H1 (cell line): ENCODE results near the gene DNAH1. TPM values are rescaled to one million over a fixed set of nuclear protein-coding genes. Genes with fewer than 3 reads are reported as not detected.

Source experiments
- ASH2L ChIP-seq: fragments of 200-600, 300-600 bp; sonication (generic); IDR thresholded peaks from one replicate; pipeline ENCODE4 v1.7.1; 2017; ENCODE audit warnings: low read length
- BACH1 ChIP-seq: IDR thresholded peaks from 2 replicates; pipeline ENCODE4 v1.6.1; 2012; ENCODE audit warnings: low read length, improper control_type of control experiment
- CHD1 ChIP-seq: IDR thresholded peaks from 2 replicates; pipeline ENCODE4 v1.6.1; 2012; ENCODE audit warnings: low read depth, low read length, improper control_type of control experiment
- CTBP2 ChIP-seq: IDR thresholded peaks from 2 replicates; pipeline ENCODE4 v1.7.0; 2011; ENCODE audit warnings: borderline replicate concordance, mild to moderate bottlenecking, moderate library complexity, mixed read lengths, low read length; ENCODE audit not compliant: insufficient read depth, insufficient read length
- GTF2F1 ChIP-seq: IDR thresholded peaks from 2 replicates; pipeline ENCODE4 v1.6.1; 2012; ENCODE audit warnings: low read depth, low read length, improper control_type of control experiment, borderline replicate concordance
- JUND ChIP-seq: IDR thresholded peaks from 2 replicates; pipeline ENCODE4 v1.6.1; 2011; ENCODE audit warnings: mild to moderate bottlenecking, improper control_type of control experiment, low read length
- MAFK ChIP-seq: IDR thresholded peaks from 2 replicates; pipeline ENCODE4 v1.6.1; 2012; ENCODE audit warnings: low read depth, mild to moderate bottlenecking, improper control_type of control experiment, low read length
- POLR2AphosphoS5 ChIP-seq: IDR thresholded peaks from 2 replicates; pipeline ENCODE4 v1.6.1; 2011; ENCODE audit warnings: low read depth, low read length
- SIRT6 ChIP-seq: IDR thresholded peaks from one replicate; pipeline ENCODE4 v1.7.1; 2012; ENCODE audit warnings: low read length, inconsistent platforms
- SIX5 ChIP-seq: IDR thresholded peaks from 2 replicates; pipeline ENCODE4 v1.6.1; 2011; ENCODE audit warnings: mild to moderate bottlenecking, low read depth, low read length
- SP2 ChIP-seq: IDR thresholded peaks from 2 replicates; pipeline ENCODE4 v1.6.1; 2012; ENCODE audit warnings: mild to moderate bottlenecking, low read length, inconsistent platforms
- polyA plus RNA-seq, 7 experiments: library from polyadenylated mRNA; depleted of rRNA in 3 of 7; stranded (reverse) in 5 of 7; unstranded in 2 of 7; fragments of >200 nt in 5 of 7; fragments of 200-250 nt in 2 of 7; gene quantifications; 1 replicate in 5 of 7; 2 replicates in 1 of 7; 4 replicates in 1 of 7; pipeline versions ENCODE4 v1.2.1 to v1.2.3, GENCODE V29; 2011 to 2013; ENCODE audit warnings: missing spikeins in 2 of 7, mixed read lengths in 2 of 7
- total RNA-seq: library from RNA; stranded (reverse); fragmentation: NEBNext Ultra II Directional; extraction: Animal tissue kit (Norgen Biotek cat#: 25700); gene quantifications from 2 replicates; pipeline ENCODE4 v1.2.1, GENCODE V29; 2021
- TF ChIP-seq, protein P1 (sequence below): fragments of 300-600 bp; sonication (generic); IDR thresholded peaks from 2 replicates; pipeline ENCODE4 v1.7.1; 2012; ENCODE audit warnings: low read length, moderate library complexity, mild to moderate bottlenecking, inconsistent platforms; ENCODE audit not compliant: insufficient replicate concordance

The DNAH1 gene
- total and polyA plus RNA-seq, 2 of the 8 experiments (the other 6 are each of a cell fraction or from before 2014, with no cell fraction given): 1.0 to 1.5 TPM

DNA sequence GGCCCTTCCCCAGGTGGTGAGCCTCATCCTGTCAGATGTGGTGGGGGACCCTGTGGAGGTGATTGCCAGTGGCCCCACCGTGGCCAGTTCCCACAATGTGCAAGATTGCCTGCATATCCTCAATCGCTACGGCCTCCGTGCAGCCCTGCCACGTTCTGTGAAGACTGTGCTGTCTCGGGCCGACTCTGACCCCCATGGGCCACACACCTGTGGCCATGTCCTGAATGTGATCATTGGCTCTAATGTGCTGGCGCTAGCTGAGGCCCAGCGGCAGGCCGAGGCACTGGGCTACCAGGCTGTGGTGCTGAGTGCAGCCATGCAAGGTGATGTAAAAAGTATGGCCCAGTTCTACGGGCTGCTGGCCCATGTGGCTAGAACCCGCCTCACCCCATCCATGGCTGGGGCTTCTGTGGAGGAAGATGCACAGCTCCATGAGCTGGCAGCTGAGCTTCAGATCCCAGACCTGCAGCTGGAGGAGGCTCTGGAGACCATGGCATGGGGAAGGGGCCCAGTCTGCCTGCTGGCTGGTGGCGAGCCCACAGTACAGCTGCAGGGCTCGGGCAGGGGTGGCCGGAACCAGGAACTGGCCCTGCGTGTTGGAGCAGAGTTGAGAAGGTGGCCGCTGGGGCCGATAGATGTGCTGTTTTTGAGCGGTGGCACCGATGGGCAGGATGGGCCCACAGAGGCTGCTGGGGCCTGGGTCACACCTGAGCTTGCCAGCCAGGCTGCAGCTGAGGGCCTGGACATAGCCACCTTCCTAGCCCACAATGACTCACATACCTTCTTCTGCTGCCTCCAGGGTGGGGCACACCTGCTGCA is 23.7 kb upstream of the DNAH1 start (continued):
- TF ChIP-seq, protein P1, sequence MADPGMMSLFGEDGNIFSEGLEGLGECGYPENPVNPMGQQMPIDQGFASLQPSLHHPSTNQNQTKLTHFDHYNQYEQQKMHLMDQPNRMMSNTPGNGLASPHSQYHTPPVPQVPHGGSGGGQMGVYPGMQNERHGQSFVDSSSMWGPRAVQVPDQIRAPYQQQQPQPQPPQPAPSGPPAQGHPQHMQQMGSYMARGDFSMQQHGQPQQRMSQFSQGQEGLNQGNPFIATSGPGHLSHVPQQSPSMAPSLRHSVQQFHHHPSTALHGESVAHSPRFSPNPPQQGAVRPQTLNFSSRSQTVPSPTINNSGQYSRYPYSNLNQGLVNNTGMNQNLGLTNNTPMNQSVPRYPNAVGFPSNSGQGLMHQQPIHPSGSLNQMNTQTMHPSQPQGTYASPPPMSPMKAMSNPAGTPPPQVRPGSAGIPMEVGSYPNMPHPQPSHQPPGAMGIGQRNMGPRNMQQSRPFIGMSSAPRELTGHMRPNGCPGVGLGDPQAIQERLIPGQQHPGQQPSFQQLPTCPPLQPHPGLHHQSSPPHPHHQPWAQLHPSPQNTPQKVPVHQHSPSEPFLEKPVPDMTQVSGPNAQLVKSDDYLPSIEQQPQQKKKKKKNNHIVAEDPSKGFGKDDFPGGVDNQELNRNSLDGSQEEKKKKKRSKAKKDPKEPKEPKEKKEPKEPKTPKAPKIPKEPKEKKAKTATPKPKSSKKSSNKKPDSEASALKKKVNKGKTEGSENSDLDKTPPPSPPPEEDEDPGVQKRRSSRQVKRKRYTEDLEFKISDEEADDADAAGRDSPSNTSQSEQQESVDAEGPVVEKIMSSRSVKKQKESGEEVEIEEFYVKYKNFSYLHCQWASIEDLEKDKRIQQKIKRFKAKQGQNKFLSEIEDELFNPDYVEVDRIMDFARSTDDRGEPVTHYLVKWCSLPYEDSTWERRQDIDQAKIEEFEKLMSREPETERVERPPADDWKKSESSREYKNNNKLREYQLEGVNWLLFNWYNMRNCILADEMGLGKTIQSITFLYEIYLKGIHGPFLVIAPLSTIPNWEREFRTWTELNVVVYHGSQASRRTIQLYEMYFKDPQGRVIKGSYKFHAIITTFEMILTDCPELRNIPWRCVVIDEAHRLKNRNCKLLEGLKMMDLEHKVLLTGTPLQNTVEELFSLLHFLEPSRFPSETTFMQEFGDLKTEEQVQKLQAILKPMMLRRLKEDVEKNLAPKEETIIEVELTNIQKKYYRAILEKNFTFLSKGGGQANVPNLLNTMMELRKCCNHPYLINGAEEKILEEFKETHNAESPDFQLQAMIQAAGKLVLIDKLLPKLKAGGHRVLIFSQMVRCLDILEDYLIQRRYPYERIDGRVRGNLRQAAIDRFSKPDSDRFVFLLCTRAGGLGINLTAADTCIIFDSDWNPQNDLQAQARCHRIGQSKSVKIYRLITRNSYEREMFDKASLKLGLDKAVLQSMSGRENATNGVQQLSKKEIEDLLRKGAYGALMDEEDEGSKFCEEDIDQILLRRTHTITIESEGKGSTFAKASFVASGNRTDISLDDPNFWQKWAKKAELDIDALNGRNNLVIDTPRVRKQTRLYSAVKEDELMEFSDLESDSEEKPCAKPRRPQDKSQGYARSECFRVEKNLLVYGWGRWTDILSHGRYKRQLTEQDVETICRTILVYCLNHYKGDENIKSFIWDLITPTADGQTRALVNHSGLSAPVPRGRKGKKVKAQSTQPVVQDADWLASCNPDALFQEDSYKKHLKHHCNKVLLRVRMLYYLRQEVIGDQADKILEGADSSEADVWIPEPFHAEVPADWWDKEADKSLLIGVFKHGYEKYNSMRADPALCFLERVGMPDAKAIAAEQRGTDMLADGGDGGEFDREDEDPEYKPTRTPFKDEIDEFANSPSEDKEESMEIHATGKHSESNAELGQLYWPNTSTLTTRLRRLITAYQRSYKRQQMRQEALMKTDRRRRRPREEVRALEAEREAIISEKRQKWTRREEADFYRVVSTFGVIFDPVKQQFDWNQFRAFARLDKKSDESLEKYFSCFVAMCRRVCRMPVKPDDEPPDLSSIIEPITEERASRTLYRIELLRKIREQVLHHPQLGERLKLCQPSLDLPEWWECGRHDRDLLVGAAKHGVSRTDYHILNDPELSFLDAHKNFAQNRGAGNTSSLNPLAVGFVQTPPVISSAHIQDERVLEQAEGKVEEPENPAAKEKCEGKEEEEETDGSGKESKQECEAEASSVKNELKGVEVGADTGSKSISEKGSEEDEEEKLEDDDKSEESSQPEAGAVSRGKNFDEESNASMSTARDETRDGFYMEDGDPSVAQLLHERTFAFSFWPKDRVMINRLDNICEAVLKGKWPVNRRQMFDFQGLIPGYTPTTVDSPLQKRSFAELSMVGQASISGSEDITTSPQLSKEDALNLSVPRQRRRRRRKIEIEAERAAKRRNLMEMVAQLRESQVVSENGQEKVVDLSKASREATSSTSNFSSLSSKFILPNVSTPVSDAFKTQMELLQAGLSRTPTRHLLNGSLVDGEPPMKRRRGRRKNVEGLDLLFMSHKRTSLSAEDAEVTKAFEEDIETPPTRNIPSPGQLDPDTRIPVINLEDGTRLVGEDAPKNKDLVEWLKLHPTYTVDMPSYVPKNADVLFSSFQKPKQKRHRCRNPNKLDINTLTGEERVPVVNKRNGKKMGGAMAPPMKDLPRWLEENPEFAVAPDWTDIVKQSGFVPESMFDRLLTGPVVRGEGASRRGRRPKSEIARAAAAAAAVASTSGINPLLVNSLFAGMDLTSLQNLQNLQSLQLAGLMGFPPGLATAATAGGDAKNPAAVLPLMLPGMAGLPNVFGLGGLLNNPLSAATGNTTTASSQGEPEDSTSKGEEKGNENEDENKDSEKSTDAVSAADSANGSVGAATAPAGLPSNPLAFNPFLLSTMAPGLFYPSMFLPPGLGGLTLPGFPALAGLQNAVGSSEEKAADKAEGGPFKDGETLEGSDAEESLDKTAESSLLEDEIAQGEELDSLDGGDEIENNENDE: no peak
- no peak for TF ChIP-seq SP2
- TF ChIP-seq ASH2L: no peak
- no peak for TF ChIP-seq SIX5
- no peak for TF ChIP-seq JUND
- no peak for TF ChIP-seq BACH1
- no peak for TF ChIP-seq POLR2AphosphoS5
- no peak for TF ChIP-seq CHD1
- no peak for TF ChIP-seq SIRT6
- no peak for TF ChIP-seq MAFK
- TF ChIP-seq GTF2F1: no peak
- TF ChIP-seq CTBP2: no peak
